Head of caudate nucleus (tissue), 42 donors: ENCODE results near the gene BCAS3.
A peak's percentile ranks its signal among the peaks of the same experiment; 100 is the strongest.
"Not testable (repeated sequence)": the region's sequence is repeated elsewhere in the genome, so short reads cannot be mapped to it uniquely, and the experiment has no call there.

Source experiments
- DNase-seq, 42 donors: peaks; one replicate each; pipeline versions ENCODE4 v3.0.0 to v3.0.0-alpha.2; 2020 to 2021; ENCODE audit warnings: mixed read lengths in 7 of 42
- intact Hi-C: fragments of 100-400 bp; cut with DNase I; formaldehyde crosslinking; loops from one replicate; pipeline ENCODE4 v1.15.0; 2022

Gene BCAS3

GRCh38 chr17:61009663-61010062 lies 332.0 kb downstream of the BCAS3 start:
- peak in 1 of 42 donors; percentile 22 for DNase-seq
- intact Hi-C loops, result loop anchor here (10.0 kb wide), 1 partner anchor 385 kb away; the partner anchor contains the start of gene TBX2

GRCh38 chr17:61010661-61011170 lies 333.1 kb downstream of the BCAS3 start:
- intact Hi-C loops, result loop anchor here (10.0 kb wide), 1 partner anchor 384 kb away; the partner anchor contains the start of gene TBX2
- DNase-seq, result no peak

GRCh38 chr17:61011251-61011650 lies 333.6 kb downstream of the BCAS3 start:
- intact Hi-C loops, result loop anchor here (10.0 kb wide), 1 partner anchor 384 kb away; the partner anchor contains the start of gene TBX2
- no peak for DNase-seq

- intact Hi-C loops, result loop anchor here (10.0 kb wide), 1 partner anchor 379 kb away; the partner anchor contains the start of gene TBX2
- DNase-seq, result no peak
Observed at GRCh38 chr17:61015966-61016365, 338.3 kb downstream of the BCAS3 start.

GRCh38 chr17:61017317-61018006 lies 339.8 kb downstream of the BCAS3 start:
- no peak for DNase-seq
- intact Hi-C loops, result loop anchor here (10.0 kb wide), 1 partner anchor 377 kb away; the partner anchor contains the start of gene TBX2

GRCh38 chr17:61018938-61019337 lies 341.3 kb downstream of the BCAS3 start:
- no peak for DNase-seq
- intact Hi-C loops, result loop anchor here (10.0 kb wide), 1 partner anchor 376 kb away; the partner anchor contains the start of gene TBX2

GRCh38 chr17:61023996-61024395 lies 346.3 kb downstream of the BCAS3 start:
- intact Hi-C loops, result no loop called here
- DNase-seq, result no peak

GRCh38 chr17:61026818-61027217 lies 349.2 kb downstream of the BCAS3 start:
- intact Hi-C loops, result no loop called here

GRCh38 chr17:61029181-61029580 lies 351.5 kb downstream of the BCAS3 start:
- intact Hi-C loops, result no loop called here
- DNase-seq, result no peak

More at GRCh38 chr17:61026818-61027217, 349.2 kb downstream of the BCAS3 start:
- DNase-seq, result no peak

- no peak for DNase-seq
- intact Hi-C loops, result no loop called here
Observed at GRCh38 chr17:61040666-61041065, 363.0 kb downstream of the BCAS3 start.

GRCh38 chr17:61042348-61042747 lies 364.7 kb downstream of the BCAS3 start:
- DNase-seq, intact Hi-C loops: not testable (repeated sequence)

GRCh38 chr17:61047515-61047914 lies 369.9 kb downstream of the BCAS3 start:
- intact Hi-C loops, result no loop called here
- DNase-seq, result no peak

- DNase-seq, result no peak
- intact Hi-C loops, result no loop called here
Observed at GRCh38 chr17:61048376-61049106, 370.9 kb downstream of the BCAS3 start.

- intact Hi-C loops, result no loop called here
- no peak for DNase-seq
Observed at GRCh38 chr17:61053469-61053868, 375.8 kb downstream of the BCAS3 start.

- no peak for DNase-seq
Observed at GRCh38 chr17:61054436-61054835, 376.8 kb downstream of the BCAS3 start.

GRCh38 chr17:61057257-61057656 lies 379.6 kb downstream of the BCAS3 start:
- DNase-seq, result no peak
- intact Hi-C loops, result no loop called here

More at GRCh38 chr17:61054436-61054835, 376.8 kb downstream of the BCAS3 start:
- intact Hi-C loops, result no loop called here

- DNase-seq, result peak in 1 of 42 donors; percentile 2
- intact Hi-C loops, result no loop called here
Observed at GRCh38 chr17:61058066-61058465, 380.4 kb downstream of the BCAS3 start.

GRCh38 chr17:61063528-61063927 lies 385.9 kb downstream of the BCAS3 start:
- intact Hi-C loops, result no loop called here

GRCh38 chr17:61064087-61064951 lies 386.7 kb downstream of the BCAS3 start:
- DNase-seq, result no peak
- intact Hi-C loops, result no loop called here

More at GRCh38 chr17:61063528-61063927, 385.9 kb downstream of the BCAS3 start:
- DNase-seq, result no peak
